Stimulated activated CD4-positive, alpha-beta T cell treated with anti-CD3 and anti-CD28 coated beads, Interleukin-1b, Interleukin-23, amount 100 ng/mL, for 4 hours (primary cell): ENCODE data around the gene ACAP3.

Experiments
- DNase-seq, 2 donors: peaks; one replicate each; pipeline ENCODE4 v3.0.0-alpha.2; 2020; ENCODE audit warnings: low read depth in 2 of 2

The ACAP3 gene

DNA sequence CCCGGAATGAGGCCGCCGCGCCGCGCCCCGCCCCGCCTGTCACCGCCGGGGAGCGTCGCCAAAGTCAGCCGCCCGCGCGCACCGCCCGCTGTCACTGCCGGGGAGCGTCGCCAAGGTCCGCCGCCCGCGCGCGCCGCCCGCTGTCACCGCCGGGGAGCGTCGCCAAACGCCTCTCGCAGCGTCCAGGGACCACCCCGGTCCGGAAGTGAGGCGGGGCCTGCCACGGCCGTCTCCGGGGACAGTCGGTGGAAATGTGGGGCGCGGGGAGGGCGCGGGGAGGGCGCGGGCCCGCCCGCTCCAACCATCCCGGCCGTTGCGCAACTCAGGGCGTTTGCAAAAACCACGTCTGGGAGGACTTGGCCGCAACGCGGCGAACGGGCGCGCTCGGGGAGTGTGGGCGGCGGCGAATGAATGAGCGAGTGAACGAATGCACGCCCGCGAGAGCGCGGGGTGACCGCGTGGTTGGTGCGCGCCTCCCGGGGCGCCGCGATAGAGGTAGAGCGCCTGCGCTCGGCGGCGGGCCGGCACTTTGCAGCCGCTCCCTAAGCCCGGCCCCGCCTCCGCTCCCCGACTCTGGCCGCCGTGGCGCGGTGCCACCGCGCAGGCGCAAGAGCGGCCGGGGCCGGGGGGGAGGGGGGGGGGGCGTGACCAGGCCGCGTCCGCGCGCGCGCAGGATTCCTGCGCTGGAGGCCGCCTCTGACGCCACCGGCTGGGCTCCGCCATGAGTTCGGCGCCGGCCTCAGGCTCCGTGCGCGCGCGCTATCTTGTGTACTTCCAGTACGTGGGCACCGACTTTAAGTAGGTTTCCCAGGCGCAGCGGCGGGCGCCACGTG lies at the start of gene ACAP3, which contains the start of gene PUSL1:
TSS of gene ACAP3 (minus strand) at position 8 of the 833 bp plus-strand sequence. CDS start 115 bp downstream, outside the sequence.
TSS of gene PUSL1 (plus strand) at position 675 of the 833 bp plus-strand sequence. CDS start at position 722, 47 bp downstream.
- peak; percentile 78 to 85 for DNase-seq

GRCh38 chr1:1356796-1357401 lies 49.2 kb upstream of the ACAP3 start:
- DNase-seq, result no peak

DNA sequence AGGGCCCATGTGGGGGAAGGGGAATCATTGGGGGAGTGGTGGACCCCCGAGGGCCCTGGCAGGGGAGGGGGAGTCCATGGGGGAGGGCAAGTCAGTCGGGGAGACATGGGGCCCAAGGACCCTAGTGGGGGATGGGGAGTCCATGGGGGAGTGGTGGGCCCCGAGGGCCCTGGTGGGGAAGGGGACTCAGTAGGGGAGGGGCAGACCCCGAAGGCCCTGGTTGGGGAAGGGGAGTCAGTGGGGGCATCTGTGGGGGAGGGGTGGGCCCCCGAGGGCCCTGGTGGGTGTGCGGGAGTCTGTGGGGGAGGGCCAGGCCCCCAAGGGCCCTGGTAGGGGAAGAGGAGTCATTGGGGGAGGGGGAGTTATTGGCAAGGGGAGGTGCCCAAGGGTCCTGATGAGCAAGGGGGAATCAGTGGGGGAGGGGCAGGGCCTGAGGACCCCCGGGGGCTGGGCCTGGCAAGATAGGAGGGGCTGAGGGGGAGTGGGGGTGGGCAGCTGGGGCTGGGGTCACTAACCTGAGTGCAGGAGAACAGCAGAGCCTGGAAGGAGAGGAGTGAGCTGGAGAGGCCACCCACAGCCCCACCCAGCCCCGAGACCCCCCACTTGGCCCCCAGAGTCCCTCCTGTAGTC lies 48.6 kb upstream of the ACAP3 start:
- DNase-seq, result no peak

DNA sequence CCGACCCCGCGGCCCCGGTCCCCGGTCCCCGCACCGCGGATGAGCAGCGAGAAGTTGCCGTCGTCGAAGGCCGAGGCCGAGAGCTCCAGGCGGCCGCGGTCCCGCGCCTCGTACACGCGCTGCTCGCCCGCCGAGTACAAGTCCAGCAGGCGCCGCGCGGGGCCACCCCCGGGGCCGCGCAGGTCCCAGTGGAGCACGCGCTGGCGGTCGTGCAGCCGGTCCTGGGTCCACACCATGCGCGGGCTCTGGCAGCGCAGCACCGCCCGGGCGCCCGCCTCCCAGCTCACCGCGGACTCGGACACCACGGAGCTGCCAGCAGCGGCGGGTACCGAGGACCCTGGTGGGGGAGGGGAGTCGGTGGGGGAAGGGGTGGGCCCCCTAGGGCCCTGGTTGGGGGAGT lies 47.7 kb upstream of the ACAP3 start:
- DNase-seq, result no peak

GRCh38 chr1:1354271-1355247 lies 46.8 kb upstream of the ACAP3 start:
- DNase-seq, result no peak

DNA sequence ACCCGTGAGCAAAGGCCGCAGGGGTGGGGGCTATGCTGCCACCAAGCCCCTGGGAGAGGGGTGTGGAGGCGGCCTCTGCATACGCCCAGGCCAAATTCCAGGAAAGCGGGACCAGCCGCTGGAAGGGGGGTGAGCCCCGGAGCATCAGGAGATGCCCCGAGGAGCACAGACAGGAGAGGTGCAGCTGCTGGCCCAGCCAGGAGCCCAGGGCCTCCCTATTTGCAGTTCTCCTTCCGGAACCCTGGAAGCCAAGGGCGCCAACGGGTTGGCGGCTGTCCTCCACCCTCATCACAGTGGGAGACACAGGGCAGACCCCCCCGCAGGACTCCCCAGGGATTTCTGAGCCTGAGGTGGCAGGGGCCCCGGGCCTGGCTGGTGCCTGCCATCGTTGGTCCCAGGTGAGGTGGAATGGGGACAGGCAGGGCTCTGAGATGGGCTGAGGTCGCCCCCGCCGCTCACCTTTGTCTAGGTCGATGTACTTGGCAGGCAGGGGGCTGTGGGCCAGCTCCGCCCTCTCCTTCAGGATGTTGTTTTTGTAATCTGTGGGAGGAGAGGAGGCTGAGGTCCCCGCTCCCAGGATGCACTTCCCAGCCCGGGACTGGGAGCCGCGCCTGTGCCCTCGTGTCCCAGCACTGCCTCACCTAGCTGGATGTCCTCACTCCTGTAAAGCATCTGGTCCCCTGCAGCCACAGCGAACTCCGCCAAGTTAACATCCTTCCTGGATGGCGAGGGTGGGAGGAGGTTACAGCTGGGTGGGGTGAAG lies 45.8 kb upstream of the ACAP3 start:
- no peak for DNase-seq

GRCh38 chr1:1352786-1353388 lies 45.2 kb upstream of the ACAP3 start:
- no peak for DNase-seq

- no peak for DNase-seq
Observed at GRCh38 chr1:1351511-1352427, 44.0 kb upstream of the ACAP3 start.

DNA sequence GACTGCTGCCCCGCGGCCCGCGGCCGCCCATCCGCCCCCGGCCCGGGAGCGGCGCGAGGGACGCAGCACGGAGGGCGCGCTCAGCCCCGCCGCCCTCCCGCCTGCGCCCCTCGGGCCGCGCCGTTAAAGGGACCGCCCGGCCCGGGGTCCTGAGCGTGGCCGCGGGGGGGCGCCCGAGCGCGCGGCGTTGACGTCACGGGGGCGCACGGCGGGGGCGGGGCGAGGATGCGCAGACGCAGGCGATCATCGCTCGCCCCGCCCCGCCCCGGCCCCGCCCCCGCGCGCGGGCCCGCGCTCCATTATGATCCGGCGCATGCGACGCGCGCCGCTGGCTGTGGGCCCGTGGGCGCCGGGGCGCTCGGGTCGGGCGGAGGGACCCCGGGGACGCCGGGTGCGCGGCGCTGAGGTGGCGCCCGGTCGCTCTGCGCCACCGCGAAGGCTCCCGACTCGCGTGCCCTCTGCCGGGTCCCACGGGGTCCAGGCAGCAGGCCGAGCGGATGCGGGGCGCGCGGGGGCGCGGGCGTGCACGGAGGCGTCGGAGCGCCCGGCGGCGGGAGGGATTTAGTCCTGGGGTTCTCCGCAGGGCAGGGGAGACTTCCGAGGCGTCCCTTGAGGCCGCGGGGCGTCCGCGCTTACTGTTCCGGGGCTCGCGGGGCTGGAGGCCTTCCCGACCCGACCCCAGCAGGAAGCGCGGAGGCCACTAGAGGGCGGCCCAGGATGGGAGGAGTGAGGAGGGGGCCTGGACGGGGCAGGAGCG lies 41.7 kb upstream of the ACAP3 start, which contains the start of gene DVL1:
TSS of gene DVL1 (minus strand) at position 163 of the 757 bp plus-strand sequence. CDS start 353 bp downstream, outside the sequence.
- DNase-seq, result peak; percentile 65 to 77

GRCh38 chr1:1348420-1349255 lies 40.9 kb upstream of the ACAP3 start:
- no peak for DNase-seq

- DNase-seq, result no peak
Observed at GRCh38 chr1:1347663-1348419, 40.1 kb upstream of the ACAP3 start.

DNA sequence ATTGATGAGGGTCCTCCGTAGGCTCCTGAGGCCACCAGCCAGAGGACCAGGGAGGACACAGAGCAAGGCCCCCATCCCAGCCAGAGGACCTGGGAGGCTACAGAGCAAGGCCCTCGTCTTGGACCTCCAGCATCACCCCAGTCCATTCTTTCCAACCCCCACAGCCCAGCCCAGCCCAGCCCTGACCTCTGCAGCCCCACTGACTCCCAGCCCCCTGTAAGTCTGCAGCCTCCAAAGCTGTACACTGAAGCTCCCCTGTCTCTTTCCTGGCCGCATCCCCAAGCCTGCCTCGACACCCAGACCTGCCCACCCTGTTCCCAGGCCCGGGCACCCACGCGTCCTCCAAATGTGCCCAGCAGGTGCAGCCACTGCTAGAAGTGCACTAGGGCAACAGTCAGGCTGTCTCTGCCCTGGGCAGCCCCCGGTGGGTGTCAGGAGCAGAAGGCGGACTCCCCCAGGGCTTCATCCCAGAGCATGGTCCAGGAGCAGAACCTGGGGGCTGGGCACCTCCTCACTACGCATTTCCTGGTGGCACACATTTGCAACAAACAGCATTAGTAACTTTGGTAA lies 39.4 kb upstream of the ACAP3 start:
- no peak for DNase-seq

GRCh38 chr1:1346501-1346890 lies 38.8 kb upstream of the ACAP3 start:
- no peak for DNase-seq

DNA sequence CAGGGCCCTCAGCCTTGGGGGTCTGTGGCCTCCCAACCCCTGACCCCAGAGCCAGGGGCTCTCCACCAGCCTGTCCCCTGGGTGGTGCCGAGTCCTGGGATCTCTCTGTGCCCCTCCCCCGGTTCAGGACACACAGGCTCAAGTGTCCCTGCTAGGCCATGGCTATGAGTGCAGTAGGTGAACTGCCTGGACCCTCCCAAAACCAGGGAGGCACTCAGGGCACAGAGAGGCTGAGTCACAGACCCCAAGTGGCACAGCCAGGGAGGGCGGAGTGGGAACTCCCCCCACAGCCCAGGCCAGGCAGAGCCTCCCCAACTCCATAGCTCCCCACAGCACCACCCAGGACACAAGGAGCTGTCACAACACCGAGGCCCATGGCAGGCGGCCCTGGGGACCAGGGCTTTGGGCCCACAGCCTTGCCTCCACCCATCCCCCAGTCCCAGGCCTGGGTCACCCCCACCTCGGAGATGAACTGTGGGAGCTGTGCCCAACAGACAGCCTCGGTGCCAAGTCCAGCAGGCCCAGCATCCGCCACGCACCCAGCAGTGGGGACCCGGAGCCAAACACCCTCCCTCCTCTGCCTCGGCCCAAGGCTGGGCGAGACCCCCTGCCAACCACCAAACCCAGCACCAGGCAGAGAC lies 38.2 kb upstream of the ACAP3 start:
- DNase-seq, result no peak

GRCh38 chr1:1345384-1345783 lies 37.7 kb upstream of the ACAP3 start:
- no peak for DNase-seq
